Measurements from ENCODE around the gene AGPS.
"Not testable (repeated sequence)": the region's sequence is repeated elsewhere in the genome, so short reads cannot be mapped to it uniquely, and the experiment has no call there.

Gene AGPS

GRCh38 chr2:177392373-177393202 lies at the start of gene AGPS:
Gene AGPS, plus strand, starts transcription at chr2:177392773. Its CDS starts 17 bp downstream, at chr2:177392790.
- DNase-seq: peak; percentile 67 to 75

GRCh38 chr2:177343773-177344172 lies 48.8 kb upstream of the AGPS start:
- DNase-seq: no peak

- no peak for DNase-seq
These were observed 48.3 kb upstream of the AGPS start for GRCh38 chr2:177344316-177344715.

- no peak for DNase-seq
These were observed 46.4 kb upstream of the AGPS start for GRCh38 chr2:177346192-177346591.

- DNase-seq: no peak
These were observed 45.0 kb upstream of the AGPS start for GRCh38 chr2:177347570-177347969.

- DNase-seq: no peak
These were observed 44.4 kb upstream of the AGPS start for GRCh38 chr2:177348118-177348654.

GRCh38 chr2:177348733-177349693 lies 43.6 kb upstream of the AGPS start:
- DNase-seq: no peak

GRCh38 chr2:177350624-177351023 lies 41.9 kb upstream of the AGPS start:
- DNase-seq: not testable (repeated sequence)

- DNase-seq: not testable (repeated sequence)
These were observed 41.5 kb upstream of the AGPS start for GRCh38 chr2:177351121-177351520.

- DNase-seq: no peak
These were observed 40.0 kb upstream of the AGPS start for GRCh38 chr2:177352441-177353186.

GRCh38 chr2:177353187-177353478 lies 39.4 kb upstream of the AGPS start:
- no peak for DNase-seq

- not testable (repeated sequence) for DNase-seq
These were observed 38.0 kb upstream of the AGPS start for GRCh38 chr2:177354541-177354940.

- no peak for DNase-seq
These were observed 36.7 kb upstream of the AGPS start for GRCh38 chr2:177355874-177356273.

GRCh38 chr2:177359836-177360595 lies 32.6 kb upstream of the AGPS start:
- no peak for DNase-seq

GRCh38 chr2:177362499-177362898 lies 30.1 kb upstream of the AGPS start:
- no peak for DNase-seq

GRCh38 chr2:177363332-177363731 lies 29.2 kb upstream of the AGPS start:
- DNase-seq: no peak

- not testable (repeated sequence) for DNase-seq
These were observed 26.8 kb upstream of the AGPS start for GRCh38 chr2:177365764-177366163.

GRCh38 chr2:177368023-177368422 lies 24.6 kb upstream of the AGPS start:
- not testable (repeated sequence) for DNase-seq

- no peak for DNase-seq
These were observed 13.2 kb upstream of the AGPS start for GRCh38 chr2:177379354-177379753.

- no peak for DNase-seq
These were observed 12.4 kb upstream of the AGPS start for GRCh38 chr2:177380181-177380580.

- no peak for DNase-seq
These were observed 8.6 kb upstream of the AGPS start for GRCh38 chr2:177383935-177384334.

GRCh38 chr2:177385151-177385550 lies 7.4 kb upstream of the AGPS start:
- DNase-seq: no peak
